Measurements from ENCODE around the gene SLC38A6.

SLC38A6 gene

GRCh38 chr14:60974090-60974651 lies 6.9 kb upstream of the SLC38A6 start:
- no peak for TF ChIP-seq CTCF (IDR thresholded peaks at IDR 0.05)
- H3K4me3 ChIP-seq, result no peak overlapping the region
- no peak for DNase-seq (ENCODE audit: low spot score)
- no peak overlapping the region for H3K27ac ChIP-seq

- H3K4me3 ChIP-seq, result no peak overlapping the region
- no peak for TF ChIP-seq CTCF (IDR thresholded peaks at IDR 0.05)
- DNase-seq (ENCODE audit: low spot score), result no peak
- no peak overlapping the region for H3K27ac ChIP-seq
These were observed 5.5 kb upstream of the SLC38A6 start for GRCh38 chr14:60975551-60975950.

- Histone ChIP-seq H3K4me3 (no peak overlapping the region), H3K27ac (no peak overlapping the region)
- DNase-seq (ENCODE audit: low spot score), result no peak
- TF ChIP-seq CTCF (IDR thresholded peaks at IDR 0.05), result no peak
These were observed 3.2 kb upstream of the SLC38A6 start for GRCh38 chr14:60977847-60978246.

GRCh38 chr14:60981633-60982455 lies 799 bp downstream of the SLC38A6 start:
- no peak for TF ChIP-seq CTCF (IDR thresholded peaks at IDR 0.05)
- Histone ChIP-seq H3K27ac (peak overlapping the region; percentile 83 to 94), H3K4me3 (peak overlapping the region; percentile 83)
- DNase-seq (ENCODE audit: low spot score), result no peak

- no peak overlapping the region for H3K27ac ChIP-seq
- no peak for DNase-seq (ENCODE audit: low spot score)
- H3K4me3 ChIP-seq, result no peak overlapping the region
- TF ChIP-seq CTCF (IDR thresholded peaks at IDR 0.05), result no peak
These were observed 3.2 kb downstream of the SLC38A6 start for GRCh38 chr14:60984196-60984595.

GRCh38 chr14:60986500-60986899 lies 5.5 kb downstream of the SLC38A6 start:
- TF ChIP-seq CTCF (IDR thresholded peaks at IDR 0.05), result no peak
- DNase-seq (ENCODE audit: low spot score), result no peak
- Histone ChIP-seq H3K27ac (no peak overlapping the region), H3K4me3 (no peak overlapping the region)

DNA sequence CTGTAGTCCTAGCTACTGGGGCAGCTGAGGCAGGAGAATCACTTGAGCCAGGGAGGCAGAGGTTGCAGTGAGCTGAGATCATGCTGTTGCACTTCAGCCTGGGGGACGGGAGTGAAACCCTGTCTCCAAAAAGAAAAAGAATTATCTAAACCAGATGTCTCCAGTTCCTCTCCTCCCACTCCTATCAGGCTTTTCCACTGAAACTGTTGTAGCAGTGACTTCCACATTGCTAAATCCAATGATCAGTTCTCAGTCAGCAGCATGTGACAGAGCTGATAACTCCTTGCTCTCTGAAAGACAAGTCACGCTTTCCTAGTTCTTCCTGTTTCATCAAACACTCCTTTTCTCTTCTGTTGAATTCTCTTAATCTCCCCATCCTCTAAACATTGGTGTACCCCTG lies 8.6 kb downstream of the SLC38A6 start:
- H3K27ac ChIP-seq, result no peak overlapping the region
- H3K4me3 ChIP-seq, result no peak overlapping the region
- no peak for TF ChIP-seq CTCF (IDR thresholded peaks at IDR 0.05)
- no peak for DNase-seq (ENCODE audit: low spot score)
